Left lung (tissue), 10 donors: ENCODE results near the gene B3GALT6. TPM values are rescaled to one million over a fixed set of nuclear protein-coding genes. Genes with fewer than 3 reads are reported as not detected.

Source experiments
- ATAC-seq: fragments of 200-7000 bp; cut with Tn5 transposase; one replicate; pipeline ENCODE4 v1.9.1; 2020; ENCODE audit warnings: moderate library complexity
- DNase-seq, 4 donors: peaks; one replicate each; pipeline ENCODE4 v3.0.0-alpha.2; 2013 to 2020
- H3K27ac ChIP-seq, 2 donors: fragments of 200-600 bp; sonication (generic) in 1 of 2; one replicate each; pipeline versions ENCODE4 v1.5.0 to v1.8.0; 2020 to 2021
- H3K27me3 ChIP-seq, 2 donors: fragments of 200-600 bp; sonication (generic) in 1 of 2; one replicate each; pipeline versions ENCODE4 v1.5.0 to v1.8.0; 2020 to 2021
- H3K36me3 ChIP-seq, 2 donors: fragments of 200-600 bp; sonication (generic) in 1 of 2; one replicate each; pipeline versions ENCODE4 v1.5.0 to v1.8.0; 2020 to 2021
- H3K4me1 ChIP-seq, 2 donors: fragments of 200-600 bp; one replicate each; pipeline ENCODE4 v1.8.0; 2021
- H3K4me3 ChIP-seq, 2 donors: fragments of 200-600 bp; sonication (generic) in 1 of 2; one replicate each; pipeline versions ENCODE4 v1.5.0 to v1.8.0; 2020 to 2021; ENCODE audit warnings: mild to moderate bottlenecking in 1 of 2
- H3K9me3 ChIP-seq, 2 donors: fragments of 200-600 bp; sonication (generic) in 1 of 2; one replicate each; pipeline versions ENCODE4 v1.5.0 to v1.8.0; 2020 to 2021
- CTCF ChIP-seq, 2 donors: fragments of 200-600 bp; sonication (generic) in 1 of 2; IDR thresholded peaks; one replicate each; pipeline versions ENCODE4 v1.5.0 to v1.8.0; 2021; ENCODE audit warnings: antibody characterized with exemption in 2 of 2
- intact Hi-C, 2 donors: fragments of 100-400 bp; cut with DNase I; formaldehyde crosslinking; loops; one replicate each; pipeline versions ENCODE4 v1.11.2 to v1.14.2; 2022
- polyA plus RNA-seq, 6 donors: library from polyadenylated mRNA; unstranded; fragments of 120-200 nt; gene quantifications; one replicate each; pipeline ENCODE4 v1.2.1, GENCODE V29; 2013; ENCODE audit not compliant: insufficient read length in 6 of 6
- total RNA-seq, 2 donors: library from RNA; stranded (reverse); fragmentation: NEBNext Ultra II Directional; extraction: Animal tissue kit (Norgen Biotek cat#: 25700); gene quantifications; one replicate each; pipeline ENCODE4 v1.2.1, GENCODE V29; 2021
- donor health status: DM: no; HTN: yes; CAD: no.
- donor health status: DM: no; HTN: no; CAD: no.

B3GALT6 gene
- total and polyA plus RNA-seq, 8 donors: 12.6 to 25.2 (median 17.8) TPM

- no peak for ATAC-seq
- TF ChIP-seq CTCF (IDR thresholded peaks at IDR 0.05): no peak
- H3K4me1 ChIP-seq: no peaks in the 10 kb centered on the region
- peaks cover 0 to 24% of the 10 kb centered on the region in 2 donors for H3K27me3 ChIP-seq
- H3K9me3 ChIP-seq: no peaks in the 10 kb centered on the region
- DNase-seq: peak in 1 of 4 donors; percentile 50
- intact Hi-C loops: no loop called here
- no peak overlapping the region for H3K4me3 ChIP-seq
- no peaks in the 10 kb centered on the region for H3K36me3 ChIP-seq
- H3K27ac ChIP-seq: no peak overlapping the region
Measured at GRCh38 chr1:1183833-1184775, 47.9 kb upstream of the B3GALT6 start.

GRCh38 chr1:1185101-1185765 is 46.8 kb upstream of the B3GALT6 start:
- Histone ChIP-seq H3K4me3 (no peak overlapping the region), H3K4me1 (no peaks in the 10 kb centered on the region), H3K9me3 (no peaks in the 10 kb centered on the region), H3K27me3 (peaks cover 0 to 13% of the 10 kb centered on the region in 2 donors), H3K27ac (no peak overlapping the region), H3K36me3 (no peaks in the 10 kb centered on the region)
- no peak for TF ChIP-seq CTCF (IDR thresholded peaks at IDR 0.05)
- intact Hi-C loops: no loop called here
- peak in 1 of 4 donors; percentile 71 for DNase-seq
- no peak for ATAC-seq

- no peak for ATAC-seq
- Histone ChIP-seq H3K27ac (no peak overlapping the region), H3K9me3 (peaks cover 0 to under 1% of the 10 kb centered on the region in 2 donors), H3K4me3 (no peak overlapping the region), H3K36me3 (no peaks in the 10 kb centered on the region), H3K4me1 (no peaks in the 10 kb centered on the region), H3K27me3 (peaks cover 0 to 4% of the 10 kb centered on the region in 2 donors)
- DNase-seq: no peak
- intact Hi-C loops: no loop called here
- no peak for TF ChIP-seq CTCF (IDR thresholded peaks at IDR 0.05)
Measured at GRCh38 chr1:1187938-1188337, 44.1 kb upstream of the B3GALT6 start.

- intact Hi-C loops: no loop called here
- Histone ChIP-seq H3K27ac (no peak overlapping the region), H3K36me3 (no peaks in the 10 kb centered on the region), H3K4me3 (no peak overlapping the region), H3K27me3 (no peaks in the 10 kb centered on the region), H3K9me3 (peaks cover 0 to 7% of the 10 kb centered on the region in 2 donors), H3K4me1 (no peaks in the 10 kb centered on the region)
- no peak for TF ChIP-seq CTCF (IDR thresholded peaks at IDR 0.05)
- ATAC-seq (no peak), DNase-seq (no peak)
Measured at GRCh38 chr1:1189111-1189510, 42.9 kb upstream of the B3GALT6 start.

- H3K4me1 ChIP-seq: no peaks in the 10 kb centered on the region
- H3K4me3 ChIP-seq: no peak overlapping the region
- DNase-seq: peak in 1 of 4 donors; percentile 64
- no peaks in the 10 kb centered on the region for H3K36me3 ChIP-seq
- intact Hi-C loops: no loop called here
- no peak for TF ChIP-seq CTCF (IDR thresholded peaks at IDR 0.05)
- H3K27ac ChIP-seq: no peak overlapping the region
- no peaks in the 10 kb centered on the region for H3K27me3 ChIP-seq
- no peak for ATAC-seq
- peaks cover 0 to 17% of the 10 kb centered on the region in 2 donors for H3K9me3 ChIP-seq
Measured at GRCh38 chr1:1191734-1192133, 40.3 kb upstream of the B3GALT6 start.
